ENCODE measurements around the gene PRDM5. TPM values are rescaled to one million over a fixed set of nuclear protein-coding genes. Genes with fewer than 3 reads are reported as not detected.

Gene PRDM5
- total RNA-seq, 4 donors from 2014 or later, result 1.2 to 6.9 (median 4.4) TPM

GRCh38 chr4:120808475-120809141 is 113.9 kb downstream of the PRDM5 start:
- intact Hi-C loops (cut with DNase I; ENCODE audit: low total_unique reads), result no loop called here
- WGBS, 2 donors, result 93 to 95% methylated on average over 13 to 18 of the region's 24 CpGs
- TF ChIP-seq CTCF (IDR thresholded peaks at IDR 0.05) (no peak), POLR2A (IDR thresholded peaks at IDR 0.05) (no peak)
- H3K4me3 ChIP-seq (ENCODE audit: low read depth, poor library complexity, severe bottlenecking), result no peak overlapping the region
- DNase-seq (ENCODE audit: low spot score in 2 of 2), result no peak

- TF ChIP-seq CTCF (IDR thresholded peaks at IDR 0.05) (no peak), POLR2A (IDR thresholded peaks at IDR 0.05) (no peak)
- no peak overlapping the region for H3K4me3 ChIP-seq (ENCODE audit: low read depth, poor library complexity, severe bottlenecking)
- DNase-seq (ENCODE audit: low spot score in 2 of 2), result no peak
- 25 to 28% methylated on average over 5 of the region's 5 CpGs for WGBS, 2 donors
- intact Hi-C loops (cut with DNase I; ENCODE audit: low total_unique reads), result no loop called here
Measured at GRCh38 chr4:120801137-120801758, 121.3 kb downstream of the PRDM5 start.

- TF ChIP-seq POLR2A (IDR thresholded peaks at IDR 0.05) (no peak), CTCF (IDR thresholded peaks at IDR 0.05) (no peak)
- 88 to 91% methylated on average over 3 of the region's 3 CpGs for WGBS, 2 donors
- H3K4me3 ChIP-seq (ENCODE audit: low read depth, poor library complexity, severe bottlenecking), result no peak overlapping the region
- intact Hi-C loops (cut with DNase I; ENCODE audit: low total_unique reads), result no loop called here
- no peak for DNase-seq (ENCODE audit: low spot score in 2 of 2)
Measured at GRCh38 chr4:120798570-120798969, 124.0 kb downstream of the PRDM5 start.

- WGBS, 2 donors, result 60 to 73% methylated on average over 3 of the region's 3 CpGs
- no peak for DNase-seq (ENCODE audit: low spot score in 2 of 2)
- no peak for TF ChIP-seq POLR2A (IDR thresholded peaks at IDR 0.05)
- no peak for TF ChIP-seq CTCF (IDR thresholded peaks at IDR 0.05)
- intact Hi-C loops (cut with DNase I; ENCODE audit: low total_unique reads), result no loop called here
- no peak overlapping the region for H3K4me3 ChIP-seq (ENCODE audit: low read depth, poor library complexity, severe bottlenecking)
Measured at GRCh38 chr4:120796271-120796670, 126.3 kb downstream of the PRDM5 start.

GRCh38 chr4:120785202-120785601 is 137.3 kb downstream of the PRDM5 start:
- 99 to 100% methylated on average over 2 of the region's 2 CpGs for WGBS, 2 donors
- H3K4me3 ChIP-seq (ENCODE audit: low read depth, poor library complexity, severe bottlenecking), result no peak overlapping the region
- intact Hi-C loops (cut with DNase I; ENCODE audit: low total_unique reads), result no loop called here
- no peak for DNase-seq (ENCODE audit: low spot score in 2 of 2)
- TF ChIP-seq POLR2A (IDR thresholded peaks at IDR 0.05), result no peak
- no peak for TF ChIP-seq CTCF (IDR thresholded peaks at IDR 0.05)
